Activated naive CD4-positive, alpha-beta T cell treated with anti-CD3 and anti-CD28 coated beads for 36 hours (primary cell): ENCODE data around the gene CACNA2D3. TPM values are rescaled to one million over a fixed set of nuclear protein-coding genes. Genes with fewer than 3 reads are reported as not detected.

Source experiments
- CTCF ChIA-PET: fragments of 350-600 bp; sonication (Branson Sonifier 250); formaldehyde crosslinking; loops from one replicate; lab custom pipeline; 2021; ENCODE audit warnings: antibody characterized with exemption; lab: Charles Lee
- DNase-seq: peaks from one replicate; pipeline ENCODE4 v3.0.0-alpha.2; 2020
- H3K27ac Mint-ChIP-seq: one replicate; pipeline ENCODE4 v1.8.0; 2021; ENCODE audit warnings: mild to moderate bottlenecking, mixed read lengths
- H3K27me3 Mint-ChIP-seq: one replicate; pipeline ENCODE4 v1.8.0; 2021; ENCODE audit warnings: low read depth, mixed read lengths
- H3K36me3 Mint-ChIP-seq: one replicate; pipeline ENCODE4 v1.8.0; 2021; ENCODE audit warnings: low read depth, mixed read lengths
- H3K4me1 Mint-ChIP-seq: one replicate; pipeline ENCODE4 v1.8.0; 2021; ENCODE audit warnings: low read depth, mixed read lengths
- H3K4me3 Mint-ChIP-seq: one replicate; pipeline ENCODE4 v1.8.0; 2021; ENCODE audit warnings: mild to moderate bottlenecking, moderate library complexity, mixed read lengths
- H3K9me3 Mint-ChIP-seq: one replicate; pipeline ENCODE4 v1.8.0; 2021; ENCODE audit warnings: mixed read lengths
- intact Hi-C: fragments of 100-400 bp; cut with micrococcal nuclease; formaldehyde crosslinking; loops from one replicate; pipeline ENCODE4 v1.15.1; 2023
- total RNA-seq, 2 experiments: library from RNA; stranded (reverse); gene quantifications; one replicate each; pipeline ENCODE4 v1.2.3, GENCODE V29; 2021

CACNA2D3 gene
- total RNA-seq, 2 experiments from 2014 or later, result not detected

GRCh38 chr3:55013145-55013925, 891.0 kb downstream of the CACNA2D3 start:
- CTCF ChIA-PET, result no interaction called here
- intact Hi-C loops, result no loop called here
- H3K27me3 Mint-ChIP-seq, result no peaks in the 10 kb centered on the region
- no peak for DNase-seq
- no peaks in the 10 kb centered on the region for H3K9me3 Mint-ChIP-seq
- no peak overlapping the region for H3K4me3 Mint-ChIP-seq
- H3K36me3 Mint-ChIP-seq, result no peaks in the 10 kb centered on the region
- H3K4me1 Mint-ChIP-seq, result no peaks in the 10 kb centered on the region
- no peak overlapping the region for H3K27ac Mint-ChIP-seq

- no peak overlapping the region for H3K4me3 Mint-ChIP-seq
- no peaks in the 10 kb centered on the region for H3K9me3 Mint-ChIP-seq
- CTCF ChIA-PET, result no interaction called here
- H3K27ac Mint-ChIP-seq, result no peak overlapping the region
- intact Hi-C loops, result no loop called here
- no peak for DNase-seq
- no peaks in the 10 kb centered on the region for H3K36me3 Mint-ChIP-seq
- H3K27me3 Mint-ChIP-seq, result no peaks in the 10 kb centered on the region
- no peaks in the 10 kb centered on the region for H3K4me1 Mint-ChIP-seq
Observed at GRCh38 chr3:55014081-55014480, 891.7 kb downstream of the CACNA2D3 start.

- H3K27me3 Mint-ChIP-seq, result no peaks in the 10 kb centered on the region
- H3K27ac Mint-ChIP-seq, result no peak overlapping the region
- H3K4me1 Mint-ChIP-seq, result no peaks in the 10 kb centered on the region
- intact Hi-C loops, result no loop called here
- H3K4me3 Mint-ChIP-seq, result no peak overlapping the region
- DNase-seq, result no peak
- CTCF ChIA-PET, result no interaction called here
- no peaks in the 10 kb centered on the region for H3K36me3 Mint-ChIP-seq
- no peaks in the 10 kb centered on the region for H3K9me3 Mint-ChIP-seq
Observed at GRCh38 chr3:55014906-55015305, 892.6 kb downstream of the CACNA2D3 start.

- no peaks in the 10 kb centered on the region for H3K27me3 Mint-ChIP-seq
- CTCF ChIA-PET, result no interaction called here
- no peaks in the 10 kb centered on the region for H3K9me3 Mint-ChIP-seq
- no peaks in the 10 kb centered on the region for H3K4me1 Mint-ChIP-seq
- intact Hi-C loops, result no loop called here
- H3K36me3 Mint-ChIP-seq, result no peaks in the 10 kb centered on the region
- H3K4me3 Mint-ChIP-seq, result no peak overlapping the region
- no peak overlapping the region for H3K27ac Mint-ChIP-seq
- no peak for DNase-seq
Observed at GRCh38 chr3:55017876-55018275, 895.5 kb downstream of the CACNA2D3 start.

- Mint-ChIP-seq H3K27ac (no peak overlapping the region), H3K4me1 (no peaks in the 10 kb centered on the region), H3K9me3 (no peaks in the 10 kb centered on the region), H3K27me3 (peaks cover 4% of the 10 kb centered on the region), H3K4me3 (no peak overlapping the region), H3K36me3 (no peaks in the 10 kb centered on the region)
- DNase-seq, result no peak
- intact Hi-C loops, result no loop called here
- CTCF ChIA-PET, result no interaction called here
Observed at GRCh38 chr3:55030938-55031337, 908.6 kb downstream of the CACNA2D3 start.

GRCh38 chr3:55036883-55037577, 914.7 kb downstream of the CACNA2D3 start:
- Mint-ChIP-seq H3K27me3 (peaks cover 4% of the 10 kb centered on the region), H3K9me3 (no peaks in the 10 kb centered on the region), H3K27ac (no peak overlapping the region), H3K36me3 (no peaks in the 10 kb centered on the region), H3K4me3 (no peak overlapping the region), H3K4me1 (no peaks in the 10 kb centered on the region)
- CTCF ChIA-PET, result no interaction called here
- DNase-seq, result no peak
- intact Hi-C loops, result no loop called here

- no peaks in the 10 kb centered on the region for H3K27me3 Mint-ChIP-seq
- H3K4me1 Mint-ChIP-seq, result no peaks in the 10 kb centered on the region
- intact Hi-C loops, result no loop called here
- no peak overlapping the region for H3K4me3 Mint-ChIP-seq
- H3K9me3 Mint-ChIP-seq, result no peaks in the 10 kb centered on the region
- no peaks in the 10 kb centered on the region for H3K36me3 Mint-ChIP-seq
- CTCF ChIA-PET, result no interaction called here
- no peak for DNase-seq
- H3K27ac Mint-ChIP-seq, result no peak overlapping the region
Observed at GRCh38 chr3:55042591-55042990, 920.2 kb downstream of the CACNA2D3 start.

- no peaks in the 10 kb centered on the region for H3K27me3 Mint-ChIP-seq
- intact Hi-C loops, result no loop called here
Observed at GRCh38 chr3:55044486-55044885, 922.1 kb downstream of the CACNA2D3 start.

GRCh38 chr3:55059027-55059629, 936.8 kb downstream of the CACNA2D3 start:
- Mint-ChIP-seq H3K9me3 (peaks cover 11% of the 10 kb centered on the region), H3K4me3 (no peak overlapping the region), H3K27me3 (no peaks in the 10 kb centered on the region), H3K27ac (no peak overlapping the region), H3K4me1 (no peaks in the 10 kb centered on the region), H3K36me3 (no peaks in the 10 kb centered on the region)
- intact Hi-C loops, result no loop called here
- DNase-seq, result no peak
- CTCF ChIA-PET, result no interaction called here

More at GRCh38 chr3:55044486-55044885, 922.1 kb downstream of the CACNA2D3 start:
- Mint-ChIP-seq H3K4me1 (no peaks in the 10 kb centered on the region), H3K36me3 (no peaks in the 10 kb centered on the region), H3K9me3 (no peaks in the 10 kb centered on the region), H3K27ac (no peak overlapping the region), H3K4me3 (no peak overlapping the region)
- CTCF ChIA-PET, result no interaction called here
- DNase-seq, result no peak

- no peak overlapping the region for H3K27ac Mint-ChIP-seq
- CTCF ChIA-PET, result no interaction called here
- intact Hi-C loops, result no loop called here
Observed at GRCh38 chr3:55060896-55061719, 938.8 kb downstream of the CACNA2D3 start.

GRCh38 chr3:55061720-55062034, 939.3 kb downstream of the CACNA2D3 start:
- no peaks in the 10 kb centered on the region for H3K27me3 Mint-ChIP-seq
- CTCF ChIA-PET, result no interaction called here
- H3K36me3 Mint-ChIP-seq, result no peaks in the 10 kb centered on the region
- no peaks in the 10 kb centered on the region for H3K4me1 Mint-ChIP-seq
- H3K9me3 Mint-ChIP-seq, result peaks cover 1% of the 10 kb centered on the region
- DNase-seq, result no peak
- no peak overlapping the region for H3K4me3 Mint-ChIP-seq
- H3K27ac Mint-ChIP-seq, result no peak overlapping the region
- intact Hi-C loops, result no loop called here

More at GRCh38 chr3:55060896-55061719, 938.8 kb downstream of the CACNA2D3 start:
- Mint-ChIP-seq H3K27me3 (no peaks in the 10 kb centered on the region), H3K4me1 (no peaks in the 10 kb centered on the region), H3K4me3 (no peak overlapping the region), H3K9me3 (peaks cover 3% of the 10 kb centered on the region), H3K36me3 (no peaks in the 10 kb centered on the region)
- DNase-seq, result no peak

GRCh38 chr3:55064164-55064563, 941.8 kb downstream of the CACNA2D3 start:
- no peaks in the 10 kb centered on the region for H3K4me1 Mint-ChIP-seq
- H3K4me3 Mint-ChIP-seq, result no peak overlapping the region
- CTCF ChIA-PET, result no interaction called here
- no peak overlapping the region for H3K27ac Mint-ChIP-seq
- no peaks in the 10 kb centered on the region for H3K27me3 Mint-ChIP-seq
- no peak for DNase-seq
- intact Hi-C loops, result no loop called here
- no peaks in the 10 kb centered on the region for H3K36me3 Mint-ChIP-seq
- H3K9me3 Mint-ChIP-seq, result no peaks in the 10 kb centered on the region
